Measurements from ENCODE around the gene VCAN.

GRCh38 chr5:83436276-83436675 is 35.3 kb upstream of the VCAN start:
- no peak for TF ChIP-seq CTCF (IDR thresholded peaks at IDR 0.05; ENCODE audit: low read depth, low read length, poor library complexity, severe bottlenecking)
- no peak for TF ChIP-seq EZH2phosphoT487 (IDR thresholded peaks at IDR 0.05; ENCODE audit: borderline replicate concordance, low read length)
